Fibroblast of mammary gland (primary cell): ENCODE data around the gene PCNX2.

Experiments used
- DNase-seq: peaks from one replicate; pipeline ENCODE4 v3.0.0-alpha.2; 2010; ENCODE audit warnings: low read depth
- H3K4me3 ChIP-seq: 2 replicates; pipeline ENCODE4 v1.5.1; 2011; ENCODE audit warnings: low read depth, mild to moderate bottlenecking, low read length, moderate library complexity; ENCODE audit not compliant: control insufficient read depth
- CTCF ChIP-seq: conservative IDR thresholded peaks from 2 replicates; pipeline ENCODE4 v1.5.1; 2011; ENCODE audit warnings: low read depth, low read length, inconsistent platforms; ENCODE audit not compliant: control insufficient read depth, insufficient read depth

PCNX2 gene

DNA sequence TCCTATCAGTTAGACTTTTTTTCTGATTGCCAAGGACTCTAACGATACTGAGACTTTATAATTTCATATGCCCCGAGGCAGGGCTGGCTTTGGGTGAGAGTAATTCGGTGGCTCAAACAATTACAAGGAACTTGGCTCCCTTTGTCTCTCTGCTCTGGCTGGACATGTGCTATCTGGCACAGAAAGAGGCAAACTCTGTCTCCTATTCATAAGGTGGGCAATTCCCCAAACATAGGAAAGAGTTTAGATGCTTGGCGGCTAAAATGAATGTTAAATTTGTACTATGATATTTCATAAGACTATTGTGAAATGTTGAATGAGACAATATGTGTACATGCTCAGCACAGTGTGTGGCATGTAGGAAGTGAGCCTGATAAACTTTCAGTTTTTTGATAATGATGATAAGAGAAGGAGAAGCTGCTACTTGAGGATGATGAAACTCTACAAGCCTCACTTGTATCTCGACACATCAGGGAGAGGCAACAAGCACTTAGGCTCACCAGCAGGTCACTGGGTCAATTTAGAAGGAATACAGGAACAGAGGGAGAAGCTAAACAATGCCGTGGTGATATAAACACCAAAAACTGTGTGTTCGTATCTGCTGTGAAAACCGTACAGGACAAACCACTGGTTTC is 357.7 kb downstream of the PCNX2 start:
- no peak for TF ChIP-seq CTCF
- no peak for DNase-seq
- H3K4me3 ChIP-seq: no peak overlapping the region

DNA sequence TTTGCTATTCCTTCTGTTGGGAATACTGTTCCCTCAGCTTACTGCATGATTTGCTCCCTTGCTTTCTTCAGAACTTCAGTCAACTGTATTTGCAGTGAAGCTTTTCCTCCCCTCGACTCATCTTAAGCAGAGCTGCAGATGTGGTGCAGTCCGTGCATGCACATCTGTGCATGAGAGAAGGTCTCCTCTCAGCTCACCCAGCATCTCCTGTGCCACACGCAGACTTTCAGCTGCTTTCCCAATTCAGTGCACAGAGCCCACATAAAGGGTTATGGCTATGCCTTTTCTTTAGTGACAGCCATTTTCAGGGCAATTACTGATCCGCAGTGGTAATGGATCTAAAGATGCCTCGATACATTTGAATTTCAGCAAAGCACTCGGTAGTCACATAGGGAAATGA is 358.6 kb downstream of the PCNX2 start:
- H3K4me3 ChIP-seq: no peak overlapping the region
- DNase-seq: no peak

More for the DNA sequence above, 358.6 kb downstream of the PCNX2 start:
- TF ChIP-seq CTCF: no peak
